Right lobe of liver (tissue), 4 donors: ENCODE measurements around the gene FBXL12.
"Not testable (repeated sequence)": the region's sequence is repeated elsewhere in the genome, so short reads cannot be mapped to it uniquely, and the experiment has no call there.

Experiments used
- CTCF ChIP-seq, 4 donors: fragments of 200-600 bp in 3 of 4; fragments of 450-650 bp in 1 of 4; IDR thresholded peaks; one replicate each; pipeline versions ENCODE4 v1.5.1 to v1.8.0; 2016 to 2022; ENCODE audit warnings: antibody characterized with exemption in 4 of 4, mild to moderate bottlenecking in 2 of 4
- POLR2A ChIP-seq: fragments of 450-650 bp; IDR thresholded peaks from one replicate; pipeline ENCODE4 v1.6.1; 2017; ENCODE audit warnings: antibody characterized with exemption, mild to moderate bottlenecking
- donor health status: DM: no; HTN: no; CAD: no.
- donor health status: DM: no; HTN: no; CAD: no.
- donor health status: DM: no; HTN: yes; CAD: no.

- TF ChIP-seq POLR2A; CTCF (IDR thresholded peaks at IDR 0.05): not testable (repeated sequence)
Observed at GRCh38 chr19:9789579-9789978, 29.3 kb downstream of the FBXL12 start.
